Heart left ventricle (tissue), 13 donors: ENCODE results near the gene SRGAP3.

Experiments used
- CTCF ChIP-seq, 12 donors: fragments of 200-600 bp; sonication (generic) in 4 of 12; IDR thresholded peaks; one replicate each; pipeline versions ENCODE4 v1.5.0 to v1.8.0; 2018 to 2022; ENCODE audit warnings: antibody characterized with exemption in 12 of 12, mild to moderate bottlenecking in 5 of 12
- POLR2A ChIP-seq, 2 donors: fragments of 450-650 bp; IDR thresholded peaks; one replicate each; pipeline ENCODE4 v1.6.1; 2017; ENCODE audit warnings: antibody characterized with exemption in 2 of 2, mild to moderate bottlenecking in 2 of 2, moderate library complexity in 2 of 2
- donor health status: ischemic (EF 13 %, LVEDD 7.1; RV severe dilation, severe dysfunction).
- donor health status: DM: no; HTN: yes; CAD: no.
- donor health status: DM: no; HTN: no; CAD: no.
- donor health status: ischemic (EF 25% LVEDD 6.9; RV normal size, moderate dysfunction).
- donor health status: ischemic (EF 25% LVEDD 5.7; RV mildly dilated, moderate dysfunction).
- donor health status: ischemic (EF 35%, LVEDD 5.7; RV mildly dilated, moderate dysfunction).
- donor health status: nonischemic (EF 11% LVEDD 7.7; RV severe dilation, severe dysfunction).
- donor health status: DM: yes; HTN: yes; CAD: no.
- donor health status: PGD.
- donor health status: ischemic (EF 29% LVEDD 5.4; RV normal size, mild dysfunction).
- donor health status: nonischemic (EF 23%, LVEDD 6.1; RV moderate dilation, normal function).

DNA sequence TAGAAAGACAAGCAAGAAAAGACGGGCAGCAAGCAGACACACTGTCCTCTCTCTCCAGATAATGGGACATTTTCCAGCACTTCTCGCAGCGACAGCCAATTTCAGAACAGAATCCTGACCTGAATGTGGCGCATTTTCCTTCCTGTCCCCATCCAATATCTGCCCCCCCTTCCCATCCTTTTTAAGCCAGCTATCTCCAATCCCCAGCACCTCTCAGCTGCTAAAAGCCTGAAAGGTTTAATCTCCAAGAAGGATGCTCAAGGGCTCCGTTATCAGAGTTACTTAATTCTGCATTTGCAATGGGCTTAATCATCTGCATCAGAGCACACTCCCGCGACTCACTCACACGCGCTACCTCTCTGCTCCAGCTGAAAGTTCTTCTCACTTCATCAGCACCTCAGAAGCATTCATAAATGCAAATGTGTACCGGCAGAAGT is 50.5 kb downstream of the SRGAP3 start:
- TF ChIP-seq POLR2A (IDR thresholded peaks at IDR 0.05) (no peak), CTCF (IDR thresholded peaks at IDR 0.05) (no peak)
